GM21576 (cell line): ENCODE results near the gene SGPP2.
"Not testable (repeated sequence)": the region's sequence is repeated elsewhere in the genome, so short reads cannot be mapped to it uniquely, and the experiment has no call there.

Experiments used
- ATAC-seq: cut with Tn5 transposase; IDR thresholded peaks from one replicate; pipeline ENCODE4 v1.9.1; 2021; ENCODE audit warnings: mild to moderate bottlenecking, moderate library complexity; ENCODE audit not compliant: unreplicated experiment

SGPP2 gene

GRCh38 chr2:222572264-222572721 is 147.9 kb downstream of the SGPP2 start:
- no peak for ATAC-seq

GRCh38 chr2:222572751-222573174 is 148.4 kb downstream of the SGPP2 start:
- no peak for ATAC-seq

GRCh38 chr2:222575618-222576017 is 151.3 kb downstream of the SGPP2 start:
- no peak for ATAC-seq

- no peak for ATAC-seq
Measured at GRCh38 chr2:222576171-222577081, 152.1 kb downstream of the SGPP2 start.

GRCh38 chr2:222577341-222577740 is 153.0 kb downstream of the SGPP2 start:
- ATAC-seq, result no peak

GRCh38 chr2:222582928-222583327 is 158.6 kb downstream of the SGPP2 start:
- ATAC-seq, result no peak

GRCh38 chr2:222584589-222584988 is 160.2 kb downstream of the SGPP2 start:
- not testable (repeated sequence) for ATAC-seq

GRCh38 chr2:222591661-222592060 is 167.3 kb downstream of the SGPP2 start:
- no peak for ATAC-seq

GRCh38 chr2:222592176-222592575 is 167.8 kb downstream of the SGPP2 start:
- no peak for ATAC-seq

- no peak for ATAC-seq
Measured at GRCh38 chr2:222594679-222595078, 170.3 kb downstream of the SGPP2 start.

GRCh38 chr2:222595581-222595980 is 171.2 kb downstream of the SGPP2 start:
- no peak for ATAC-seq

- no peak for ATAC-seq
Measured at GRCh38 chr2:222598611-222599010, 174.3 kb downstream of the SGPP2 start.

GRCh38 chr2:222603501-222603900 is 179.2 kb downstream of the SGPP2 start:
- ATAC-seq, result no peak

- ATAC-seq, result no peak
Measured at GRCh38 chr2:222604749-222605515, 180.6 kb downstream of the SGPP2 start.

GRCh38 chr2:222606306-222606705 is 182.0 kb downstream of the SGPP2 start:
- ATAC-seq, result no peak

GRCh38 chr2:222608081-222608480 is 183.7 kb downstream of the SGPP2 start:
- no peak for ATAC-seq

GRCh38 chr2:222609381-222609780 is 185.0 kb downstream of the SGPP2 start:
- ATAC-seq, result no peak
